Parathyroid adenoma (tissue), 2 donors: ENCODE results near the gene RTP2.

Experiments used
- H2AFZ ChIP-seq: fragments of 300-600 bp; sonication (generic); one replicate; pipeline ENCODE4 v1.7.0; 2017; ENCODE audit warnings: antibody characterized with exemption, mild to moderate bottlenecking
- H3K27ac ChIP-seq: fragments of 300-600 bp; sonication (generic); one replicate; pipeline ENCODE4 v1.7.0; 2017
- H3K27me3 ChIP-seq: fragments of 300-600 bp; sonication (generic); one replicate; pipeline ENCODE4 v1.7.0; 2017; ENCODE audit warnings: low read length; ENCODE audit not compliant: control insufficient read depth, insufficient read depth
- H3K36me3 ChIP-seq: fragments of 300-600 bp; sonication (generic); one replicate; pipeline ENCODE4 v1.7.0; 2017; ENCODE audit warnings: low read length; ENCODE audit not compliant: control insufficient read depth, insufficient read depth
- H3K4me1 ChIP-seq: fragments of 300-600 bp; sonication (generic); one replicate; pipeline ENCODE4 v1.7.0; 2017; ENCODE audit warnings: control low read depth
- H3K4me2 ChIP-seq: fragments of 300-600 bp; sonication (generic); one replicate; pipeline ENCODE4 v1.7.0; 2017; ENCODE audit warnings: low read length
- H3K4me3 ChIP-seq: fragments of 300-600 bp; sonication (generic); one replicate; pipeline ENCODE4 v1.7.0; 2017; ENCODE audit warnings: low read depth, low read length
- H3K79me2 ChIP-seq: fragments of 300-600 bp; sonication (generic); one replicate; pipeline ENCODE4 v1.7.0; 2017; ENCODE audit warnings: control low read depth
- H3K9ac ChIP-seq: fragments of 300-600 bp; sonication (generic); one replicate; pipeline ENCODE4 v1.7.0; 2017; ENCODE audit warnings: mild to moderate bottlenecking
- H3K9me3 ChIP-seq: fragments of 300-600 bp; sonication (generic); one replicate; pipeline ENCODE4 v1.7.0; 2017; ENCODE audit warnings: low read length; ENCODE audit not compliant: control insufficient read depth
- CTCF ChIP-seq: fragments of 300-600 bp; sonication (generic); IDR thresholded peaks from one replicate; pipeline ENCODE4 v1.7.0; 2017; ENCODE audit warnings: antibody characterized with exemption, mild to moderate bottlenecking
- donor health status: primary hyperparathyroidism.

Gene RTP2

GRCh38 chr3:187702507-187703033 is at the start of gene RTP2:
Gene RTP2, minus strand, starts transcription at chr3:187702557. Its CDS starts 429 bp downstream, at chr3:187702128.
- H3K27me3 ChIP-seq, result no peaks in the 10 kb centered on the region
- no peaks in the 10 kb centered on the region for H3K9me3 ChIP-seq
- no peak within 1 kb of the TSS for H3K4me3 ChIP-seq
- no peaks in the 10 kb centered on the region for H3K36me3 ChIP-seq
- no peaks in the 10 kb centered on the region for H3K4me1 ChIP-seq
- H3K9ac ChIP-seq, result no peak within 1 kb of the TSS
- no peak for TF ChIP-seq CTCF
- H3K27ac ChIP-seq, result no peak within 1 kb of the TSS
- H3K79me2 ChIP-seq, result no peaks in the 10 kb centered on the region
- no peak within 1 kb of the TSS for H2AFZ ChIP-seq
- no peak within 1 kb of the TSS for H3K4me2 ChIP-seq

- Histone ChIP-seq H3K9me3 (no peaks in the 10 kb centered on the region), H3K4me3 (peak overlapping the region; percentile 54), H3K9ac (no peak overlapping the region), H3K27ac (peak overlapping the region; percentile 87), H3K27me3 (no peaks in the 10 kb centered on the region), H3K4me2 (peak overlapping the region; percentile 74), H3K79me2 (no peaks in the 10 kb centered on the region), H3K4me1 (peaks cover 21% of the 10 kb centered on the region), H3K36me3 (no peaks in the 10 kb centered on the region), H2AFZ (peak overlapping the region; percentile 60)
- no peak for TF ChIP-seq CTCF
Measured at GRCh38 chr3:187750513-187751123, 48.3 kb upstream of the RTP2 start.

- peak overlapping the region; percentile 87 for H3K27ac ChIP-seq
- H2AFZ ChIP-seq, result peak overlapping the region; percentile 60
- peak overlapping the region; percentile 54 for H3K4me3 ChIP-seq
- H3K9me3 ChIP-seq, result no peaks in the 10 kb centered on the region
- H3K36me3 ChIP-seq, result no peaks in the 10 kb centered on the region
- peaks cover 21% of the 10 kb centered on the region for H3K4me1 ChIP-seq
- H3K4me2 ChIP-seq, result peak overlapping the region; percentile 74
- H3K79me2 ChIP-seq, result no peaks in the 10 kb centered on the region
- no peak overlapping the region for H3K9ac ChIP-seq
- no peak for TF ChIP-seq CTCF
- H3K27me3 ChIP-seq, result no peaks in the 10 kb centered on the region
Measured at GRCh38 chr3:187750006-187750512, 47.7 kb upstream of the RTP2 start.

GRCh38 chr3:187748050-187748481 is 45.7 kb upstream of the RTP2 start:
- Histone ChIP-seq H2AFZ (peak overlapping the region; percentile 6), H3K36me3 (no peaks in the 10 kb centered on the region), H3K4me3 (no peak overlapping the region), H3K4me1 (peaks cover 21% of the 10 kb centered on the region), H3K4me2 (no peak overlapping the region), H3K9ac (no peak overlapping the region), H3K79me2 (no peaks in the 10 kb centered on the region), H3K9me3 (no peaks in the 10 kb centered on the region), H3K27ac (peak overlapping the region; percentile 100), H3K27me3 (no peaks in the 10 kb centered on the region)
- peak; percentile 97 for TF ChIP-seq CTCF
